ENCODE data around the gene BACE2. TPM values are rescaled to one million over a fixed set of nuclear protein-coding genes. Genes with fewer than 3 reads are reported as not detected.

Gene BACE2
- total RNA-seq, 2 experiments from 2014 or later = not detected

DNA sequence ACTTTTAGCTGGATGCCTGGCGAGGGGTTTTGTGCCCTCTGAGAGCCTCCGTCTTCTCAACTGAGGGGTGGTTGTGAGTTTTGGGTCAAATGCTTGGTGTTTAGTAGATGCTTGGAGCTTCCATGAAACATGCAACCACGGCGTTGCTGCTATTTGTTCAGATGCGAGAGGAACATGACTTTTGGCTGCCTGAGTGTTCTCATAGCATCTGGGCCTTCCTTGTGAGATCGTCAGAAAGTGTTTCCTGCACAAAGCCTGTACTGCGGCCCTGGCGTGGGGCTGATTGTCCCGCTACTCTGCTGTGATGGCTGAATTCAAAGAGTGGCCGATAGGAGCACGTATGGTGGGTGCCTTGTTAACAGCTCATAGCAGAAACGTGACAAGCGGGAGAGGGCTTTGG is 78.8 kb downstream of the BACE2 start:
- POLR2A ChIA-PET = no interaction called here
- H3K4me1 ChIP-seq (ENCODE audit: insufficient read depth, low read length, poor library complexity, severe bottlenecking) = no peaks in the 10 kb centered on the region
- no peak for TF ChIP-seq EZH2phosphoT487 (IDR thresholded peaks at IDR 0.05; ENCODE audit: borderline replicate concordance, low read depth, low read length)
- TF ChIP-seq, protein P1, sequence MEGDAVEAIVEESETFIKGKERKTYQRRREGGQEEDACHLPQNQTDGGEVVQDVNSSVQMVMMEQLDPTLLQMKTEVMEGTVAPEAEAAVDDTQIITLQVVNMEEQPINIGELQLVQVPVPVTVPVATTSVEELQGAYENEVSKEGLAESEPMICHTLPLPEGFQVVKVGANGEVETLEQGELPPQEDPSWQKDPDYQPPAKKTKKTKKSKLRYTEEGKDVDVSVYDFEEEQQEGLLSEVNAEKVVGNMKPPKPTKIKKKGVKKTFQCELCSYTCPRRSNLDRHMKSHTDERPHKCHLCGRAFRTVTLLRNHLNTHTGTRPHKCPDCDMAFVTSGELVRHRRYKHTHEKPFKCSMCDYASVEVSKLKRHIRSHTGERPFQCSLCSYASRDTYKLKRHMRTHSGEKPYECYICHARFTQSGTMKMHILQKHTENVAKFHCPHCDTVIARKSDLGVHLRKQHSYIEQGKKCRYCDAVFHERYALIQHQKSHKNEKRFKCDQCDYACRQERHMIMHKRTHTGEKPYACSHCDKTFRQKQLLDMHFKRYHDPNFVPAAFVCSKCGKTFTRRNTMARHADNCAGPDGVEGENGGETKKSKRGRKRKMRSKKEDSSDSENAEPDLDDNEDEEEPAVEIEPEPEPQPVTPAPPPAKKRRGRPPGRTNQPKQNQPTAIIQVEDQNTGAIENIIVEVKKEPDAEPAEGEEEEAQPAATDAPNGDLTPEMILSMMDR (conservative IDR thresholded peaks at IDR 0.05; ENCODE audit: low read length) = no peak
- CTCF ChIA-PET (ENCODE audit: unreplicated experiment) = no interaction called here
- no peak overlapping the region for H2AFZ ChIP-seq (ENCODE audit: low read length)
- H3K4me2 ChIP-seq (ENCODE audit: low read length) = no peak overlapping the region
- no TSS peak for BruUV-seq (replicated peaks)
- intact Hi-C loops (cut with micrococcal nuclease; ENCODE audit: unreplicated experiment) = no loop called here
- no peak overlapping the region for H3K4me3 ChIP-seq (ENCODE audit: low read depth, low read length, poor library complexity, severe bottlenecking)
- no peaks in the 10 kb centered on the region for H3K79me2 ChIP-seq (ENCODE audit: insufficient read depth, low read depth, low read length)
- H3K27ac ChIP-seq (ENCODE audit: low read depth, low read length, poor library complexity, severe bottlenecking) = no peak overlapping the region
- no peaks in the 10 kb centered on the region for H3K36me3 ChIP-seq (ENCODE audit: insufficient read depth, low read length)
- H3K9me2 ChIP-seq (ENCODE audit: insufficient read depth, low read length) = no peaks in the 10 kb centered on the region
- no peaks in the 10 kb centered on the region for H4K20me1 ChIP-seq (ENCODE audit: insufficient read depth, low read length)
- DNase-seq (ENCODE audit: low spot score) = no peak
- H3K9me3 ChIP-seq (ENCODE audit: low read length) = no peaks in the 10 kb centered on the region

- no peak for DNase-seq (ENCODE audit: low spot score)
- Histone ChIP-seq H3K4me2 (ENCODE audit: low read length) (no peak overlapping the region), H3K4me3 (ENCODE audit: low read depth, low read length, poor library complexity, severe bottlenecking) (no peak overlapping the region), H3K79me2 (ENCODE audit: insufficient read depth, low read depth, low read length) (no peaks in the 10 kb centered on the region), H3K36me3 (ENCODE audit: insufficient read depth, low read length) (no peaks in the 10 kb centered on the region), H3K9me3 (ENCODE audit: low read length) (no peaks in the 10 kb centered on the region), H3K27ac (ENCODE audit: low read depth, low read length, poor library complexity, severe bottlenecking) (no peak overlapping the region), H4K20me1 (ENCODE audit: insufficient read depth, low read length) (no peaks in the 10 kb centered on the region), H2AFZ (ENCODE audit: low read length) (no peak overlapping the region), H3K4me1 (ENCODE audit: insufficient read depth, low read length, poor library complexity, severe bottlenecking) (no peaks in the 10 kb centered on the region), H3K9me2 (ENCODE audit: insufficient read depth, low read length) (no peaks in the 10 kb centered on the region)
- ChIA-PET CTCF (ENCODE audit: unreplicated experiment) (no interaction called here), POLR2A (no interaction called here)
- no peak for TF ChIP-seq EZH2phosphoT487 (IDR thresholded peaks at IDR 0.05; ENCODE audit: borderline replicate concordance, low read depth, low read length)
- no TSS peak for BruUV-seq (replicated peaks)
- intact Hi-C loops (cut with micrococcal nuclease; ENCODE audit: unreplicated experiment) = no loop called here
Measured at GRCh38 chr21:41247561-41248545, 79.9 kb downstream of the BACE2 start.

DNA sequence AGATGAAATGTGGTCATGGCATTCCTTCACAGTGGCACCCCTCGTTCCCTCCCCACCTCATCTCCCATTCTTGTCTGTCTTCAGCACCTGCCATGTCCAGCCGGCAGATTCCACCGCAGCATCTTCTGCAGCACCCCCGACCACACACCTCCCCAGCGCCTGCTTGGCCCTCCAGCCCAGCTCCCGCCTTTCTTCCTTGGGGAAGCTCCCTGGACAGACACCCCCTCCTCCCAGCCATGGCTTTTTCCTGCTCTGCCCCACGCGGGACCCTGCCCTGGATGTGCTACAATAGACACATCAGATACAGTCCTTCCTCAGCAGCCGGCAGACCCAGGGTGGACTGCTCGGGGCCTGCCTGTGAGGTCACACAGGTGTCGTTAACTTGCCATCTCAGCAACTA is 81.5 kb downstream of the BACE2 start:
- no peak overlapping the region for H2AFZ ChIP-seq (ENCODE audit: low read length)
- no peak overlapping the region for H3K27ac ChIP-seq (ENCODE audit: low read depth, low read length, poor library complexity, severe bottlenecking)
- DNase-seq (ENCODE audit: low spot score) = no peak
- TF ChIP-seq, protein P1 (conservative IDR thresholded peaks at IDR 0.05; ENCODE audit: low read length) = no peak
- TF ChIP-seq EZH2phosphoT487 (IDR thresholded peaks at IDR 0.05; ENCODE audit: borderline replicate concordance, low read depth, low read length) = no peak
- ChIA-PET CTCF (ENCODE audit: unreplicated experiment) (no interaction called here), POLR2A (no interaction called here)
- H3K4me1 ChIP-seq (ENCODE audit: insufficient read depth, low read length, poor library complexity, severe bottlenecking) = no peaks in the 10 kb centered on the region
- H3K36me3 ChIP-seq (ENCODE audit: insufficient read depth, low read length) = no peaks in the 10 kb centered on the region
- H4K20me1 ChIP-seq (ENCODE audit: insufficient read depth, low read length) = no peaks in the 10 kb centered on the region
- intact Hi-C loops (cut with micrococcal nuclease; ENCODE audit: unreplicated experiment) = no loop called here
- no peak overlapping the region for H3K4me2 ChIP-seq (ENCODE audit: low read length)
- H3K9me2 ChIP-seq (ENCODE audit: insufficient read depth, low read length) = no peaks in the 10 kb centered on the region
- no peaks in the 10 kb centered on the region for H3K79me2 ChIP-seq (ENCODE audit: insufficient read depth, low read depth, low read length)
- H3K4me3 ChIP-seq (ENCODE audit: low read depth, low read length, poor library complexity, severe bottlenecking) = no peak overlapping the region
- BruUV-seq (replicated peaks) = no TSS peak
- H3K9me3 ChIP-seq (ENCODE audit: low read length) = no peaks in the 10 kb centered on the region

Measured in OCI-LY7 (cell line).